ENCODE measurements around the gene CCDC102A.
"Not testable (repeated sequence)": the region's sequence is repeated elsewhere in the genome, so short reads cannot be mapped to it uniquely, and the experiment has no call there.

CCDC102A gene

DNA sequence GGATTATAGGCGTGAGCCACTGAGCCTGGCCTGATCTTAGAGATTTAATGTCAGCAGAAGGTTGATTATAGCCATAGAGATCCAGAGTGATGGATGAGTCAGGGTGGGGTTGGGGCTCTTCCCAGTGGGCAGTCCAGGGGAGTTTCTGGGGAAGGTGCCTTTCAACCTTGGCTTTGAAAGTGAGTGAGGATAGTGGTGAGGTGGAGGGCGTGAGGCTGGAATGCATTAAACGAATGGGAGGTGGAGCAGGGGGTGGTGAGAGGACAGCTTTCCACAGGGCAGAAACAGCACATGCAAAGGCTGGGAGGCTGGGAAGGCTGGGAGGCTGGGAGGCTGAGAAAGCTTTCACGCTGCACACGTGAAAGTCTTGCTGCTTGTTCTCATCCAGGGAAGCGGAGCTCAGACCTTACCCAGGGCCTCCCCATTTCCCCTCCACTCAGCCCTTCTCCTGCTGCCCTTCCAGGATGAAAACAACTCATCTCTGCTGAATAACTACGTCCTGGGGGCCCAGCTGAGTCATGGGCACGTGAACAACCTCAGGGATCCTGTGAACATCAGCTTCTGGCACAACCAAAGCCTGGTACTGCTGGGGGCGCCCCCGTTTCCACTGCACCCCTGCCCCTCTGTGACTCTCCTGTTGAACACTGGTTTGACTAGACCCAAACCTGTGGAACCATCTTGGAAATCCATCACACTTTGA is 28.4 kb upstream of the CCDC102A start:
- no peak for DNase-seq

DNA sequence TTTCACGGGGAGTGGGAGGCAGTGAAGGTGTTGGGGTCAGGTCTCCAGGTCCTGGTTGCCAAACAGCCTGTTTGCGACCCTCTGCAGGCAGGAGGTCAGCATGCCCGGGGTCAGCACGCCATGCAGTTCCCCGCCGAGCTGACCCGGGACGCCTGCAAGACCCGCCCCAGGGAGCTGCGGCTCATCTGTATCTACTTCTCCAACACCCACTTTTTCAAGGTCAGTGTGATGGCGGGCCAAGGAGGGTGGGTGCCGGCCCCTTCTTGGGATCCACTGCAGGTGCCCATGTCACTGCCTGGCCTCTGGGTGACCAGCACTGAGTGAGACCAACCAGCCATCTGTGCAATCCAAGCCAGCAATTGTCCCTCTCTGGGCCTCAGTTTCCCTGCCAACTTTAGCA is 27.4 kb upstream of the CCDC102A start:
- no peak for DNase-seq

DNA sequence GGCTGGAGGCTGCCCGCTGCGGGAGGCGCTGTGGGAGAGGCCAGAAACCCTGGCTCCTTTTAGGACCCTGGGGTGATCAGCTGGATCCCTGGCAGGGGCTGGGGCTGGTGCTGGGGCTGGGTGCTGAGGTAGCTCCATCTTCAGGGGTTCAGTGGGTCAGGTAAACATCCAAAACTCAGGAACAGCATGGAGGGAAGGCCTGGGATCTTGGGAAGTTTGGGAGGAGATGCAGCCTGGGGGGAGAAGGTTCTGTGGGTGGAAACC is 27.0 kb upstream of the CCDC102A start:
- DNase-seq = no peak

DNA sequence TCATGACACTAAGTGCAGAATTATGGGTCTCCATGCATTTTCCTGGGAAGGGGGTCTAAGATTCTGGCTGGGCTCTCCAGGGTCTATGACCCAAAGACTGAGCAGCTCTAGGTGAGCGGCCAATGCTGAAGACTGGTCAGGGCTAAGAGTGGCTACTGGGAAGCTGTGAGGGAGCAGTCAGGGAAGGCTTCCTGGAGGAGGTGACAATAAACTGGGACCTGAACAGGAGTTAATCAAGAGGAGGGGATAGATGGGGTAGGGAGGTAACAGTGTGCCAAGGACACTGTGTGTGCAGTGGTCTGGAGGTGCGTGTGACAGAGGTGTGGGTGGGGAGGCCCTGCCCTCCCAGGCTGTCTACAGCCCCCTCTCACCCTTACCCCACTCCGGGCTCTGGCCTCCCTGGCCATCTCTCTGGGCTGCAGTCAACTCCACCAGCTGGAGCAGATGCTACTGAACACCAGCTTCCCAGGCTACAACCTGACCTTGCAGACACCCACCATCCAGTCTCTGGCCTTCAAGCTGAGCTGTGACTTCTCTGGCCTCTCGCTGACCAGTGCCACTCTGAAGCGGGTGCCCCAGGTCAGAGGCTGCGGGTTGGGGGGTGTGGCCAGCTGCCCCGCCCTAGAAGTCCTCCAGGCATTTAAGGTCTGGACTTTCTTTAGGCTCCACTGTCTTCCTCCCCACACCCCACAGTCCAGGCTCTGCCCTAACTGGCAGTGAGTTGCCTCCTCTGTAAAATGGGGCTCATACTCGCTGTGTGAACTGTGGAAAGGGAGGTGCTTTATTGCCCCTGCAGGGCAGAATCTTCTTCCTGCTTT is 26.5 kb upstream of the CCDC102A start:
- no peak for DNase-seq

DNA sequence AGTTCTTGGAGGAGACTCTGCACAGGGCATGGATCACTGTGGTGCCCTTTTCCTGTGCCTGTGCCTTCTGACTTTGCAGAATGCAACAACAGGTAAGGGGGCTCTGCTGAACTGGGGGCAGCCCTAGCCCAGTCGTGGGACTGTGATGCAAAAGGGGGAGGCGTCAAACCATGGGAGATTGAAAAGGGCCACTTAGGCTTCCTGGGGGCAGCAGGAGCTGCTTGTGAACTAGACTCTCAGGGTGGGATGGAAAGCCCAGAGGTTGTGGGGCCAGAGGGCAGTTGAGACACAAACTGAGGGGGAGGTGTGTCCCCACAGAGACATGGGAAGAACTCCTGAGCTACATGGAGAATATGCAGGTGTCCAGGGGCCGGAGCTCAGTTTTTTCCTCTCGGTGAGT is 25.7 kb upstream of the CCDC102A start:
- no peak for DNase-seq

DNA sequence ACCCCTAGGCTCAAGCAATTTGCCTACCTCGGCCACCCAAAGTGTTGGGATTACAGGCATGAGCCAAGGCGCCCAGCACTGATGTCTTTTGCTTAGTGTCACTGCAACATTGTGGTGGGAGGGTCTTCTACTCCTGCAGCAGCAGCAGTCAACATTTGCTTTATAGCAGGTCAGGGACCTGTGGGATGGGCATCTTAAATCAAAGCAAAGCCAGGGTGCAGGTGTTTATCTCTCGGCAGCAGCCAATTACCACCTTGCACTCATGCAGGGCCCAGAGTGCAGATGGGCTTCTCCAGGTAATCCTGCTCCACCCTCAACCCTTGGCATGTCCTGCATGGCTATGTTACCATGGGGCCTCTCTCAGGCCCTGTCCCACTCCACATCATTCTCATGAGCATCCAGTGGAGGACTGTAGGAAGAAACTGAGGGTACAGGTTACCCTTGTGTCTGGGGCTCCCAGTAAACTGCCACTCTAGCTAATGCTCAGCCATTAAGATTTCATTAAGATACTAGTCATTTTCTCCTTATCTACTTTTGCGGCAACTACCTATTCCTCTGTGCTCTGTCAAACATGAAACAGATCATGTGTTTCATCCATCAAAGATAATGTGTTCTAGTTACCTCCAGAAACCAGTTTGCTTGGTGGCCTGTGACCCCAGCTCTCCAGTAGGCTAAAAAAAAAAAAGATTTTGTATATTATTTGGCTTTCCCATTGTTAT is 22.9 kb upstream of the CCDC102A start:
- DNase-seq = no peak

DNA sequence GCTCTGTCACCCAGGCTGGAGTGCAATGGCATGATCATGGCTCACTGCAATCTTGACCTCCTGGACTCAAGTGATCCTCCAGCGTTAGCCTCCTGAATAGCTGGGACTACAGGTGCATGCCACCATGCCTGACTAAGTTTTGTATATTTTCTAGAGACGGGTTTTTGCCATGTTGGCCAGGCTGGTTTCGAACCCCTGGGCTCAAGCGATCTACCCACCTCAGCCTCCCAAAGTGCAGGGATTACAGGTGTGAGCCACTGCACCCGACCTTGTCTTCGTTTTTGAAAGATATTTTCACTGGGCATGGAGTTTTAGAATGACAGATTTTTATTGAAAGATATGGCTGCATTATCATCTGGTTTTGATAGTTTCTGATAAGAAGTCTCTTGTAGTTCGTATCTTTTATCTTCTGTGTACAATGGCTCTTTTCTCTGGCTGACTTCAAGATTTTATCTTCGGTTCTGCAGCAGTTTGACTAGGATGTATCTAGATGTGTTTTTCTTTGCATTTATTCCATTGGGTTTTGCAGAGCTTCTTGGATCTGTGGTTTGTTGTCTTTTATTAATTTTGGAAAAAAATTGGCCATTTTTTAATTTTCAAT is 20.7 kb upstream of the CCDC102A start:
- DNase-seq = no peak

DNA sequence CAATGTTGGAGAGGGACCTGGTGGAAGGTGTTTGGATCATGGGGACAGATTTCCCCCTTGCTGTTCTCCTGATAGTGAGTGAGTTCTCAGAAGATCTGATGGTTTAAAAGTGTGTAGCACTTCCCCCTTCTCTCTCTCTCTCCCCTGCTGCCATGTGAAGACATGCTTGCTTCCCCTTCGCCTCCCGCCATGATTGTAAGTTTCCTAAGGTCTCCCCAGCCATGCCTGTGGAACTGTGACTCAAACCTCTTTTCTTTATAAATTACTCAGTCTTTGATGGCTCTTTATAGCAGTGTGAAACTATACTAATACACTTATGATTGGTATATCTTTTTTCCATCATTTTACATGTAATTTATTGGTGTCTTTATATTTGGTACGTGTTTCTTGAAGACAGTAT is 19.5 kb upstream of the CCDC102A start:
- no peak for DNase-seq

DNA sequence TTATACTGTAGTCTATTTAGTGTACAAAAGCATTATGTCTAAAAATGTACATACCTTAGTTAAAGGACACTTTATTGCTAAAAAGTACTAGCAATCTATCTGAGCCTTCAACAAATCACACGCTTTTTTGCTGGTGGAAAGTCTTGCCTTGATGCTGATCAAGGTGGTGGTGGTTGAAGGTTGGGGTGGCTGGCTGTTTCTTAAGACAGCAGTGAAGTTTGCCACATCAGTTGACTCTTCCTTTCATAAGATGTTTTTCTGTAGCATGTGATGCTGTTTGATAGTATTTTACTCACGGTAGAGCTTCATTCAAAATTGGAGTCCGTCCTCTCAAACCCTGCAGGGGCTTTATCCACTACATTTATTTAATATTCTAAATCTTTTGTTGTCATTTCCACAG is 14.7 kb upstream of the CCDC102A start:
- no peak for DNase-seq

DNA sequence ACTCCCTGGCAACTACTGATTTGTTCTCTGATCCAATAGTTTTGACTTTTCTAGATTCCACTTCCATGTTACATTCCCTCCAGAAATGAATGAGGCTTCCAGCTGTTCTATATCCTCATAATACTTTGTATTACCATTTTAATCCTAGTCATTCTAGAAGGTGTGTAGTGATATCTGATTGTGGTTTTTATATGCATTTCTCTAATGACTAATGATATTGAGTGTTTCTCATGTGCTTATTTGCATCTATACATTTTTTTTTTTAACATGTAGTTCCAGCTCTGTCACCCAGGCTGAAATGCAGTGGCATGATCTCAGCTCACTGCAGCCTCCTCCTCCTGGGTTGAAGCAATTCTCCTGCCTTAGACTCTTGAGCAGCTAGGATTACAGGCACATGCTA is 13.4 kb upstream of the CCDC102A start:
- DNase-seq = no peak

DNA sequence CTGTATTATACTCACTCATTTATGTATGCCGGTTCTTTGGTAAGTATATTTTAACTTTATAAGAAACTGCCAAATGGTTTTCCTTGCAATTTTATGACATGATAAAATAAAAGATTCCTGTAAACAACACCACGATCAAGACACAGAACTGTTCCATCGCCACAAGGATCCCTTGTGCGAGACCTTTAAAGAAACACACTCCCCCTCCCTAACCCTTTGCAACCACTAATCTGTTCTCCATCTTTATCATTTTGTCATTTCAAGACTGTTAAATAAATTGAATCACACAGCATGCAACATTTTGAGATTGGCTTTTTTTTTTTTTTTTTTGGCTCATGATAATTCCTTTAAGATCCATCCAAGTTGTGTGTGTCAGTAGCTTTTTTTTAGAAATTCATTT is 12.0 kb upstream of the CCDC102A start:
- DNase-seq = no peak

DNA sequence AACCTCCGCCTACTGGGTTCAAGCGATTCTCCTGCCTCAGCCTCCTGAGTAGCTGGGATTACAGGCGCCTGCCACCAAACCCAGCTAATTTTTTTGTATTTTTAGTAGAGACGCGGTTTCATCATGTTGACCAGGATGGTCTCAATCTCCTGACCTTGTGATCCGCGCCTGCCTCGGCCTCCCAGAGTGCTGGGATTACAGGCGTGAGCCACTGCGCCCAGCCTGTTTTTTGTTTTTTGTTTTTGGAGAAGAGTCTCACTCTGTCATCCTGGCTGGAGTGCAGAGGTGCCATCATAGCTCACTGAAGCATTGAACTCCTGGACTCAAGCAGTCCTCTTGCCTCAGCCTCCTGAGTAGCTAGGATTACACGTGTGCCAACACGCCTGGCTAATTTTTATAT is 11.2 kb upstream of the CCDC102A start:
- DNase-seq = not testable (repeated sequence)

DNA sequence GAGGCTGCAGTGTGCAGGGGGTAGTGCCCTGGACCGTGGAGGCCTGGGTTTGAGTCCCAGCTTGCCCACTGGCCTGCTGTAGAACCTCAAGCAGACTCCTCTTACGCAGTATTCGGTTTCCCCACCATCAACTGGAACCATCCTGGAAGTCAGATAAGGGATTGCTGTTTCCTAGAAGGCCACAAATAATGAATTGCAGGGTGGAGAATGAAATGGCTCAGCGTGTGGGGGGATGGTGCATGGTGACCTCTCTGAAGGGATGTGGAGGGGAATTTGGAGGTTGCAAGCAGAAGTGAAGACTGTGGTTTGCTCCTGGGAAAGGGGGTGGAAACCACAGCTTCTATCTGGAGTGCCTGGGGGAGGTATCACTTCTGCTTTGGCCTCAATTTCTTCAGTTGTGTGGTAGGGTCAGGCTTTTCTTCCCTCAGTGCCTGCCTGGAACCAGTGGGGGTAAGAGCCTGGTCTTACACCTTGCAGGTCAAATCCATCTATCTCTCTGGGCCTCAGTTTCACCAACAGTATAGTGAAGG is 7.8 kb upstream of the CCDC102A start:
- no peak for DNase-seq

DNA sequence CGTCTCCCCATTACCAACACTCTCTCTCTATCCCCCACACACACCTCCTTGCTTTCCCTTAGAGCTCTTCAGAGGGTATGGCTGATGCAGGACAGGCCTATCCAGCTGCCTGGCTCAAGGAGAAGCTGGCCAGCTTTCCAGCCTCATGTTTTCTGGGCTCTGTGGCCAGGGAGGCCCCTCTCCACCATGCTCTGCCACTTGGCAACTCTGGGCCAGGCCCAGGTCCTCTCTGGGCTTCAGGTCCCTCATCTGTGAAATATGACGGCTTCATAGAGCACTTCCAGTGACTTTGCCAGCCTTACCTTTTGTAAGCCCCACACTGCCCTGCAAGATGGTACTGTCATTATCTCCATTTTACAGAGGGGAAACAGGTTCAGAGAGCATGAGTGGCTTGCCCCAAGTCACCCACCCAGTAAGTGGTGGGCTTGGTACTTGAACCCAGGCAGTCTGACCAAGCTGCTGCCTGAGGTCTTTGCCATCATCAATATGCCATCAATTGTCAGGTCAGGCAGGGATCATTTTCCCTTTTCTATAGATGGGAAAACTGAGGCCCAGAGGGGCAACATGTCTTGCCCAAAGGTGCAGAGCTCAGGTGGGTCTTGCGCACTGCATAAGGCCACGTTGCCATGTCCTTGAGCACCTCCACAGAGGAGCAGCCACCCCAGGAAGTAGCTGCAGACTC is 5.5 kb upstream of the CCDC102A start:
- no peak for DNase-seq

DNA sequence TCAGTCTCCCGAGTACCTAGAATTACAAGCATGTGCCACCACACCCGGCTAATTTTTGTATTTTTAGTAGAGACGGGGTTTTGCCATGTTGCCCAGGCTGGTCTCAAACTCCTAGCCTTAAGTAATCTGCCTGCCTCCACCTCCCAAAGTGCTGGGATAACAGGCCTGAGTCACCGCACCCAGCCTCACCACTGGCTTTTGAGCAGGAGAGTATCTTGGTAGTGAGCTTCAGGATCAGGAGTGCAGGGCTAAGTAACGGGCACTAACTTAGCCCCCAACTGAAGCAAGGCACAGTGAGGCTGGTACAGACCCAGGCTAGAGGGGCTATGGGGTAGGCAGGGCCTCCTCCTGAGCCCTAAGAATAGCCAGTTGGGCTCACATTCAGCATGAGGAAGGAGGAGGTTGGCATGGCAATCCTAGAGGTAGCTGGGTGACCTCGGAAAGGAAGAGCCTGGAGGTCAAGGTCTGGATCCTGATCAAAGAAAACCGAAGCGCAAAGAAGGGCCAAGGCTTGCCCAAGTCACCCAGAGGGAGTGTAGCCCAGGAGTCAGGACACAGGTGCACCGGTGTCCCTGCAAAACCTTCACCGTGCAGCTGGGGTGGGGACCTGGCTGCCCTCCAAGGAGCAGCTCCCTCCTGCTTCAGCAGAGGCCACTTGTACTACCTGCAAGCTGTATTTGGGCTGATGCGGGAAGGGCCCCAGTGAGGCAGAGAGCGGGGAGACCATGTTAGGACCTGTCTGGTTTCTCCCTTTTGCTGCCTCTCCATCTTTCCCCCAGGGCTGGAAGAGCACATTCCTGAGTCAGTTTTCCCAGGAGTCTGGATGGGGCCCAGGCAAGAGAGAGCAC is 4.8 kb upstream of the CCDC102A start:
- DNase-seq = no peak

DNA sequence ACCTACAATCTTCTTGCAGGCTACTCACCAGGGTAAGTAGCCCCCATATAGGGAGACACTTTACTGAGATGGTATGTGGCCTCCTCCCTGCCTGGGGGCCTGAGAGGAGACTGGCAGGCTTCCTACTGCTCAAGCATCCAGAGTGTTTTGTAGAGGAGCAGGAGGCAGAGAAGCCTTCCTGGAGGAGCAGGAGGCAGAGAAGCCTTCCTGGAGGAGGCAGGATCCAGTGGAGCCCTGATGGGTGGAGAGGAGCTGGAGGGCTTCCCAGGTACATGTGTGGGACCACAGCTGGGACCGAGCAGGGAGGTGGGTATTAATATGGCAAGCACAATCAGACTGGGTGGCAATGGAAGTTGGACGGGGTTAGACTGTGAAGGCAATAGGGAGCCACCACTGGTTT is 4.0 kb upstream of the CCDC102A start:
- no peak for DNase-seq

DNA sequence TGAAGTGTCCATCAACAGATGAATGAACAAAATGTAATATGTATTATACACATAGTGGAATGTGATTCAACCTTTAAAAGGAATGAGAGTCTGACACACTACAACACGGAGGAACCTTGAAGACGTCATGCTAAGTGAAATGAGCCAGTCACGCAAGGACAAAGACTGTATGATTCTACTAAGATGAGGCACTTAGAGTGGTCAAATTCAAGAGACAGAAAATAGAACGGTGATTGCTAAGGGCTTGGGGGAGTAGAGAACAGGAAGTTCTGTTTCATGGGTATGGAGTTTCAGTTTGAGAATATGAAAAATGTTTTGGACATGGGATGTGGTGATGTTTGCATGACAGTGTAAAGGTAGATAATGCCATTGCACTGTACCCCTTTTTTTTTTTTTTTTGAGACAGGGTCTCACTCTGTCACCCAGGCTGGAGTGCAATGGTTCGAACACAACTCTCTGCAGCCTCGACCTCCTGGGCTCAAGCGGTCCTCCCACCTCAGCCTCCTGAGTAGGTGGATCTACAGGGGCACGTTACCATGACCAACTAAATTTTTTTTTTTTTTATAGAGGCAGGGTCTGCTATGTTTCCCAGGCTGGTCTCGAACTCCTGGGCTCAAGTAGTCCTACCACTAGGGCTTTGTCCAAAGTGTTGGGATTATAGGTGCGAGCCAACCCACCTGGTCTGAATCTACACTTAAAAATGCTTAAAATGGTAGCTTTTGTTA is 2.9 kb upstream of the CCDC102A start:
- no peak for DNase-seq

DNA sequence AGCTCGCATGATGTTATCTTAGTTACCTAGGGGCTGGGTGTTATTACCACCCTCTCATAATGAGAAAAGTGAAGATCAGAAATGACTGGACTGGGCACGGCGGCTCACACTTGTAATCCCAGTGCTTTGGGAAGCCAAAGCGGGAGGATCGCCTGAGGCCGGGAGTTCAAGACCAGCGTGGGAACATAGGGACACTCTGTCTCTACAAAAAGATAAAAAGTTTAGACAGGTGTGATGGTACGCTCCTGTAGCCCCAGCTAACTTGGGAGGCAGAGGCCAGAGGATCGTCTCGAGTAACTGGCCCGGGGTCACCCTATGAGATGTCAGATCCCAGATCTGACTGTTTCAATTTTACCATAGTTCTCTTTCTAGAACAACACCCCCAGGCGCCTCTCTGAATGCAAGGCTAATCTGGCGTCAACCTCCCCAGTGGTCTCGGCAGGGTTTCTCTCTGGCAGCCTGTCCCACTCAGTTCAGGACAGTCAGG is 1.9 kb upstream of the CCDC102A start:
- no peak for DNase-seq

DNA sequence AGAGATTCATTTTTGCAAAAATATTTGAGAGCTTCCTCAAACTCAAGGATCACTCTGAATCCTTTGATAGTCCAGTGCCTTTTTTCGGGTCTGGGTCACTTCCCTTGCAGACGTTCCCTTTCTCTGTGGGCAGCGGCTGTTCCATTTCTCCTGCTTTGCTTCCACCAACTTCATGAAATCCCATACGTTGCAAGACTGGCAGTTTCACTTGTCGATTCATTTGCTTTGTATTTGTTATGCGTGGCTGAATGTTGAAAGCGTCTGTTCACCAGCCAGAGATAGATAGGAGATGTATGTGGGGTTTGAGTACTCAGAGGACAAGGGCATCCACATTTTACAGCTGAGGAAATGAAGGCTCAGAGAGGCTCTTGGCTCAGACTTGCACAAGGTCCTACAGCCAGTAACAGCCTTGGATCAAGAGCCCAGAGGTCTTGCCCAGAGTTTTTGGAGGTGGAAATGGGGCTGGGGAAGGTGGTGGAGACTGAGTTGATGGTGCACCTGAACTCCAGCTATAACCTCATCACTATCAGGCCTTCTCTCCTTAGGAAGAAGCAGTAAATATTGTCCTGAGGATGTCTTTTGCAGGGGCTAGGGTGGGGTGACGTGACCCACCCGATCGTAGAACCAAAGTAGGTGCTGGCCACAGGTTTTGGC is 1.3 kb upstream of the CCDC102A start:
- DNase-seq = no peak

DNA sequence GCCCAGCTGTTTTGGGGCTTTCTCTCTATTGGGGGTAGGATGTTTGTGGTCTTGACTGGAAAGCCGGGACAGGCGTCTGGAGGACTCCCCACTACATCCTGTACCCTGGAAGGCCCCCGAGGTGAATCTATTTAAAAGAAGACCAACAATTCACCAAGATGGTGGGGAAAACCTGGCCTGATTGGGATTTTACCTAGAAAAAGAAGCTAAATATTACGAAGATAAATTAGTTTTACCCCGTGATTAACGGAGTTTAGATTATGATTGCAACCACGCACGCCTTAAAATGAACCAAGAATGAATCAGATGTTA is 779 bp upstream of the CCDC102A start:
- no peak for DNase-seq
